HCT116 (cell line): Measurements from ENCODE around the gene RAD9B. TPM values are rescaled to one million over a fixed set of nuclear protein-coding genes. Genes with fewer than 3 reads are reported as not detected.

ENCODE experiments used
- ATAC-seq: fragments of 200-7000 bp; cut with Tn5 transposase; 2 replicates; pipeline ENCODE4 v1.9.1; 2020; ENCODE audit warnings: mild to moderate bottlenecking, moderate library complexity
- Bru-seq: library from RNA; stranded (reverse); fragments of 400-500 nt; gene quantifications from one replicate; lab custom pipeline; 2021; lab: Mats Ljungman, UMichigan
- BruChase-seq, 2 experiments: library from RNA; stranded (reverse); fragments of 400-500 nt; gene quantifications; one replicate each; lab custom pipeline; 2021; lab: Mats Ljungman, UMichigan
- BruUV-seq: library from RNA; stranded (reverse); fragments of 400-500 nt; replicated peaks from 2 replicates; lab custom pipeline; 2021; lab: Mats Ljungman, UMichigan
- CTCF ChIA-PET: fragments of 300-600 bp; sonication (Branson Sonifier 250); formaldehyde crosslinking; loops from one replicate; lab custom pipeline; 2021; ENCODE audit warnings: antibody characterized with exemption; lab: Charles Lee
- POLR2A ChIA-PET: fragments of 300-600, 350-600 bp; sonication (Branson Sonifier 250); formaldehyde crosslinking; loops from one replicate; lab custom pipeline; 2021; ENCODE audit warnings: antibody characterized with exemption; lab: Charles Lee
- RAD21 ChIA-PET, 2 experiments: fragments of 300-600 bp; sonication (Branson Sonifier 250); formaldehyde crosslinking; loops; one replicate each; lab custom pipeline; 2023; ENCODE audit warnings: low total read pairs in 2 of 2; ENCODE audit not compliant: uncharacterized antibody in 2 of 2, unreplicated experiment in 2 of 2, low non-redundant PET in 1 of 2; lab: Charles Lee
- DNase-seq: peaks from one replicate; pipeline ENCODE4 v3.0.0-alpha.2; 2010; ENCODE audit warnings: low read depth, low spot score
- H2AFZ ChIP-seq: fragments of 200-600 bp; shearing (Covaris generic), sonication (generic); 2 replicates; pipeline ENCODE4 v1.6.1; 2017; ENCODE audit warnings: low read depth, mixed run types, mixed read lengths, antibody characterized with exemption, low read length; ENCODE audit not compliant: poor library complexity, severe bottlenecking
- H3K27ac ChIP-seq: 2 replicates; pipeline ENCODE4 v1.5.1; 2012; ENCODE audit warnings: low read depth, low read length
- H3K27me3 ChIP-seq: fragments of 200-600 bp; sonication (generic); 2 replicates; pipeline ENCODE4 v1.6.1; 2016; ENCODE audit warnings: mixed run types, low read length, mixed read lengths; ENCODE audit not compliant: insufficient read depth
- H3K36me3 ChIP-seq, 2 experiments: fragments of 200-500 bp in 1 of 2; fragments of 200-600 bp in 1 of 2; sonication (Bioruptor generic) in 1 of 2; sonication (generic) in 1 of 2; 2 replicates each; pipeline versions ENCODE4 v1.5.1 to v1.6.1; 2014 to 2016; ENCODE audit warnings: low read length in 2 of 2, inconsistent platforms in 1 of 2, mixed read lengths in 1 of 2, mixed run types in 1 of 2; ENCODE audit not compliant: insufficient read depth in 2 of 2, control insufficient read depth in 1 of 2
- H3K4me1 ChIP-seq, 2 experiments: fragments of 200-600 bp in 1 of 2; sonication (generic) in 1 of 2; 2 replicates each; pipeline versions ENCODE4 v1.5.1 to v1.6.1; 2012 to 2017; ENCODE audit warnings: low read length in 2 of 2, inconsistent platforms in 1 of 2, mild to moderate bottlenecking in 1 of 2, mixed read lengths in 1 of 2, mixed run types in 1 of 2, moderate library complexity in 1 of 2; ENCODE audit not compliant: insufficient read depth in 2 of 2, control insufficient read depth in 1 of 2
- H3K4me2 ChIP-seq: fragments of 200-600 bp; sonication (generic); 2 replicates; pipeline ENCODE4 v1.6.1; 2017; ENCODE audit warnings: mixed run types, low read length, mixed read lengths
- H3K4me3 ChIP-seq, 2 experiments: fragments of 200-600 bp in 1 of 2; sonication (generic) in 1 of 2; replicated peaks in 1 of 2; 2 replicates each; pipeline ENCODE4 v1.5.1; 2011 to 2016; ENCODE audit warnings: low read length in 2 of 2, control low read depth in 1 of 2, low read depth in 1 of 2, mild to moderate bottlenecking in 1 of 2, mixed read lengths in 1 of 2, mixed run types in 1 of 2
- H3K79me2 ChIP-seq: fragments of 200-600 bp; sonication (generic); 2 replicates; pipeline ENCODE4 v1.6.1; 2017; ENCODE audit warnings: mild to moderate bottlenecking, mixed run types, low read length, moderate library complexity, mixed read lengths; ENCODE audit not compliant: insufficient read depth
- H3K9ac ChIP-seq: fragments of 200-600 bp; sonication (generic); 2 replicates; pipeline ENCODE4 v1.6.1; 2016; ENCODE audit warnings: low read length, mixed read lengths
- H3K9me2 ChIP-seq: fragments of 200-600 bp; sonication (generic), shearing (Covaris generic); 2 replicates; pipeline ENCODE4 v1.6.1; 2017; ENCODE audit warnings: mixed run types, mild to moderate bottlenecking, moderate library complexity; ENCODE audit not compliant: insufficient read depth
- H3K9me3 ChIP-seq, 2 experiments: fragments of 200-500 bp in 1 of 2; fragments of 200-600 bp in 1 of 2; sonication (Bioruptor generic) in 1 of 2; sonication (generic) in 1 of 2; 2 replicates each; pipeline ENCODE4 v1.6.1; 2014 to 2017; ENCODE audit warnings: low read length in 2 of 2, mixed read lengths in 2 of 2, inconsistent platforms in 1 of 2, low read depth in 1 of 2, mild to moderate bottlenecking in 1 of 2, mixed run types in 1 of 2, moderate library complexity in 1 of 2; ENCODE audit not compliant: control insufficient read depth in 1 of 2, insufficient read depth in 1 of 2
- H4K20me1 ChIP-seq: fragments of 200-600 bp; sonication (generic), shearing (Covaris generic); 2 replicates; pipeline ENCODE4 v1.6.1; 2017; ENCODE audit warnings: mixed run types, mild to moderate bottlenecking, moderate library complexity; ENCODE audit not compliant: insufficient read depth
- ATF3 ChIP-seq: IDR thresholded peaks from 2 replicates; pipeline ENCODE4 v1.6.1; 2012
- CBX3 ChIP-seq: IDR thresholded peaks from 2 replicates; pipeline ENCODE4 v1.6.1; 2012; ENCODE audit warnings: low read depth
- CEBPB ChIP-seq: IDR thresholded peaks from 2 replicates; pipeline ENCODE4 v1.6.1; 2012; ENCODE audit warnings: low read depth
- EGR1 ChIP-seq: IDR thresholded peaks from 2 replicates; pipeline ENCODE4 v1.6.1; 2012; ENCODE audit warnings: low read depth
- EZH2 ChIP-seq: fragments of 200-600 bp; sonication (generic); IDR thresholded peaks from 2 replicates; pipeline ENCODE4 v1.6.1; 2017; ENCODE audit warnings: antibody characterized with exemption, mixed run types
- MAX ChIP-seq: IDR thresholded peaks from 2 replicates; pipeline ENCODE4 v1.6.1; 2012
- POLR2A ChIP-seq: IDR thresholded peaks from 2 replicates; pipeline ENCODE4 v1.7.0; 2011; ENCODE audit warnings: borderline replicate concordance; ENCODE audit not compliant: insufficient read depth, insufficient read length; ENCODE audit errors: extremely low read depth
- POLR2AphosphoS5 ChIP-seq: IDR thresholded peaks from 2 replicates; pipeline ENCODE4 v1.6.1; 2011; ENCODE audit warnings: mild to moderate bottlenecking, low read depth, low read length, moderate library complexity
- SIN3A ChIP-seq: IDR thresholded peaks from 2 replicates; pipeline ENCODE4 v1.6.1; 2012; ENCODE audit warnings: low read depth
- SP1 ChIP-seq: IDR thresholded peaks from 2 replicates; pipeline ENCODE4 v1.6.1; 2012; ENCODE audit warnings: low read depth
- TCF7L2 ChIP-seq: IDR thresholded peaks from 2 replicates; pipeline ENCODE4 v1.7.0; 2011; ENCODE audit warnings: borderline replicate concordance, inconsistent platforms; ENCODE audit not compliant: insufficient read depth, insufficient read length; ENCODE audit errors: extremely low read depth
- YY1 ChIP-seq: IDR thresholded peaks from 2 replicates; pipeline ENCODE4 v1.6.1; 2011; ENCODE audit warnings: low read length, low read depth, moderate library complexity, mild to moderate bottlenecking; ENCODE audit not compliant: insufficient replicate concordance; ENCODE audit errors: extremely low read depth
- ZBTB33 ChIP-seq: IDR thresholded peaks from 2 replicates; pipeline ENCODE4 v1.6.1; 2011; ENCODE audit warnings: mild to moderate bottlenecking, low read length, moderate library complexity; ENCODE audit not compliant: insufficient replicate concordance; ENCODE audit errors: extremely low read depth
- ZFX ChIP-seq: fragments of 450-650 bp; IDR thresholded peaks from 2 replicates; pipeline ENCODE4 v1.6.1; 2017
- ZNF274 ChIP-seq: fragments of 200-500 bp; sonication (Bioruptor generic); IDR thresholded peaks from 2 replicates; pipeline ENCODE4 v1.6.1; 2014; ENCODE audit warnings: mild to moderate bottlenecking, low read depth, low read length, inconsistent platforms
- intact Hi-C: fragments of 100-400 bp; cut with micrococcal nuclease; formaldehyde crosslinking; loops from 2 replicates; pipeline ENCODE4 v1.10.0; 2022
- long read RNA-seq: library from polyadenylated mRNA; unstranded; transcript quantifications from one replicate; pipeline ENCODE4 v2.0.0, GENCODE V29; 2021; ENCODE audit not compliant: unreplicated experiment
- polyA plus RNA-seq: library from polyadenylated mRNA; unstranded; fragments of >200 nt; gene quantifications from 2 replicates; pipeline ENCODE4 v1.2.1, GENCODE V29; 2012; ENCODE audit warnings: missing spikeins
- total RNA-seq: library from RNA; stranded (reverse); gene quantifications from one replicate; pipeline ENCODE4 v1.2.1, GENCODE V29; 2021; ENCODE audit not compliant: unreplicated experiment

RAD9B gene
- 0.17 TPM for total RNA-seq
- polyA plus RNA-seq, result 0.16 and 0.26 TPM in 2 replicates
- percentile 25 among the genes with signal in this experiment for Bru-seq, nascent RNA
- BruChase-seq, experiment 1, labeled RNA remaining after a 6-hour chase, result percentile 20 among the genes with signal in this experiment
- BruChase-seq, experiment 2, labeled RNA remaining after a 2-hour chase, result percentile 25 among the genes with signal in this experiment
- long read RNA-seq, result 0 reads

GRCh38 chr12:110501752-110502738 is at the start of gene RAD9B, which contains the start of gene VPS29:
TSS of gene RAD9B (plus strand) at chr12:110502331. CDS start at chr12:110502338, 7 bp downstream.
TSS of gene VPS29 (minus strand) at chr12:110502111. CDS start at chr12:110502051, 60 bp downstream.
- DNase-seq (peak; percentile 98), ATAC-seq (peak; percentile 94)
- Histone ChIP-seq H3K9ac (peak within 1 kb of the TSS; percentile 91), H3K4me1 (peaks cover 11 to 23% of the 10 kb centered on the region in 2 experiments), H3K36me3 (peaks cover 0 to 3% of the 10 kb centered on the region in 2 experiments; a peak in 1 of 4 replicates), H3K9me2 (no peaks in the 10 kb centered on the region), H4K20me1 (no peaks in the 10 kb centered on the region), H3K79me2 (peaks cover 47% of the 10 kb centered on the region), H3K4me3 (peak within 1 kb of the TSS; percentile 91 to 94), H3K27ac (peak within 1 kb of the TSS; percentile 85), H3K27me3 (no peaks in the 10 kb centered on the region), H3K4me2 (peak within 1 kb of the TSS; percentile 71), H2AFZ (peak within 1 kb of the TSS; percentile 80), H3K9me3 (no peaks in the 10 kb centered on the region)
- RAD21 ChIA-PET, result interaction anchor here in 1 of 2 experiments (0.9 kb wide), 1 partner anchor 33 kb away, joined by 3 read pairs; the partner anchor contains the start of gene FAM216A
- TF ChIP-seq EGR1, result peak; percentile 81
- peak; percentile 96 for TF ChIP-seq ZFX
- no peak for TF ChIP-seq ATF3
- TF ChIP-seq SP1, result peak; percentile 95
- peak; percentile 91 for TF ChIP-seq ZBTB33
- TF ChIP-seq EZH2, result no peak
- TF ChIP-seq CEBPB, result peak; percentile 62; the same call in 1 of the 2 replicates
- no peak for TF ChIP-seq ZNF274
- TF ChIP-seq POLR2AphosphoS5, result peak; percentile 93
- peak; percentile 100 for TF ChIP-seq MAX
- peak; percentile 73 for TF ChIP-seq POLR2A
- peak; percentile 100 for TF ChIP-seq CBX3
- peak; percentile 92 for TF ChIP-seq YY1
- peak; percentile 89 for TF ChIP-seq SIN3A
- TF ChIP-seq TCF7L2, result peak; percentile 49
- POLR2A ChIA-PET, result interaction anchor here (0.6 to 2.8 kb wide), 4 partner anchors 11 to 78 kb away, joined by 3 to 13 read pairs (median 3); partner anchors contain the start of genes ARPC3, FAM216A and GPN3
- BruUV-seq, result TSS peak; percentile 94
- CTCF ChIA-PET, result interaction anchor here (0.7 to 1.8 kb wide), 3 partner anchors 11 to 101 kb away, joined by 3 to 5 read pairs (median 3); partner anchors contain the start of gene GPN3
- intact Hi-C loops, result no loop called here
